Small intestine (tissue), 7 donors: ENCODE results near the gene ITSN1. TPM values are rescaled to one million over a fixed set of nuclear protein-coding genes. Genes with fewer than 3 reads are reported as not detected.

Experiments
- DNase-seq, 2 donors: peaks; one replicate each; pipeline versions ENCODE4 v3.0.0 to v3.0.0-alpha.2; 2013
- FAIRE-seq: peaks from 2 replicates; lab custom pipeline; 2012; peaks lifted over from hg19 to GRCh38; lab: Jason Lieb, UNC
- H3K27ac ChIP-seq, 3 donors: one replicate each; pipeline ENCODE4 v1.5.1; 2013; ENCODE audit warnings: low read length in 2 of 3, mild to moderate bottlenecking in 2 of 3, control low read depth in 1 of 3, inconsistent platforms in 1 of 3, low read depth in 1 of 3, moderate library complexity in 1 of 3
- H3K27me3 ChIP-seq, 3 donors: one replicate each; pipeline ENCODE4 v1.6.1; 2013; ENCODE audit warnings: low read length in 3 of 3, inconsistent platforms in 1 of 3; ENCODE audit not compliant: control insufficient read depth in 3 of 3, insufficient read depth in 3 of 3
- H3K36me3 ChIP-seq, 3 donors: one replicate each; pipeline ENCODE4 v1.6.1; 2013; ENCODE audit warnings: low read length in 3 of 3, inconsistent platforms in 1 of 3, low read depth in 1 of 3, mild to moderate bottlenecking in 1 of 3, moderate library complexity in 1 of 3; ENCODE audit not compliant: control insufficient read depth in 3 of 3, insufficient read depth in 2 of 3
- H3K4me1 ChIP-seq, 3 donors: one replicate each; pipeline ENCODE4 v1.6.1; 2013; ENCODE audit warnings: low read length in 2 of 3, inconsistent platforms in 1 of 3, low read depth in 1 of 3, mild to moderate bottlenecking in 1 of 3, moderate library complexity in 1 of 3; ENCODE audit not compliant: control insufficient read depth in 3 of 3, insufficient read depth in 2 of 3
- H3K4me3 ChIP-seq, 3 donors: one replicate each; pipeline ENCODE4 v1.5.1; 2013; ENCODE audit warnings: low read length in 3 of 3, control low read depth in 1 of 3, inconsistent platforms in 1 of 3, low read depth in 1 of 3, mild to moderate bottlenecking in 1 of 3, moderate library complexity in 1 of 3
- H3K9me3 ChIP-seq, 2 donors: one replicate each; pipeline ENCODE4 v1.6.1; 2013; ENCODE audit warnings: low read depth in 1 of 2, low read length in 1 of 2; ENCODE audit not compliant: control insufficient read depth in 2 of 2, insufficient read depth in 1 of 2
- WGBS, 3 donors: extraction: QIAGEN DNeasy Blood & Tissue Kit; methylation state at CpG; one replicate each; pipeline ENCODE4 v1.1.7; 2013; 5-methylcytosine and 5-hydroxymethylcytosine counted together
- polyA plus RNA-seq, 4 donors: library from polyadenylated mRNA; stranded (reverse) in 3 of 4; unstranded in 1 of 4; fragments of 200-250 nt in 3 of 4; fragments of 120-200 nt in 1 of 4; gene quantifications; one replicate each; pipeline versions ENCODE4 v1.2.1 to v1.2.3, GENCODE V29; 2013
- donor health status: healthy with polysubstance abuse.
- donor health status: control.
- donor health status: control.
- donor health status: Bipolar disorder and iron deficiency.
- donor health status: healthy.

Gene ITSN1
- polyA plus RNA-seq, 4 donors, result 10.5 to 38.0 (median 21.1) TPM

- no peaks in the 10 kb centered on the region for H3K27me3 ChIP-seq
- H3K27ac ChIP-seq, result no peak overlapping the region
- no peak for FAIRE-seq
- no peak overlapping the region for H3K4me3 ChIP-seq
- H3K9me3 ChIP-seq, result no peaks in the 10 kb centered on the region
- H3K4me1 ChIP-seq, result no peaks in the 10 kb centered on the region
- 75 to 89% (median 88%) methylated on average over 2 of the region's 2 CpGs for WGBS, 3 donors
- H3K36me3 ChIP-seq, result peaks cover 0 to 12% (median 0%) of the 10 kb centered on the region in 3 donors
- no peak for DNase-seq
Observed at GRCh38 chr21:33808715-33809367, 166.5 kb downstream of the ITSN1 start.

DNA sequence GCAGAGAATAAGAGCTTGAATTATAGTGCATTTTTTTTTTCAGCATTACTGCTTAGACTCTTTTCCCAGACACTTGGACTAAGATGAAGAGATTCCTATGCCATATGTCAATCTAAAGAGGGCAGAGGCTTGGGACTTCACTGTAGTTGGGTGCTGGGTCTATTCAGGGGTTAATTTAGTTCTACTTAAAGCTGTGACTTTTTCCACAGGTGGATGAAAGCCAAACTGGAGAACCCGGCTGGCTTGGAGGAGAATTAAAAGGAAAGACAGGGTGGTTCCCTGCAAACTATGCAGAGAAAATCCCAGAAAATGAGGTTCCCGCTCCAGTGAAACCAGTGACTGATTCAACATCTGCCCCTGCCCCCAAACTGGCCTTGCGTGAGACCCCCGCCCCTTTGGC lies 168.5 kb downstream of the ITSN1 start:
- no peak overlapping the region for H3K4me3 ChIP-seq
- no peaks in the 10 kb centered on the region for H3K9me3 ChIP-seq
- 49 to 76% (median 74%) methylated on average over 4 of the region's 4 CpGs for WGBS, 3 donors
- H3K36me3 ChIP-seq, result peaks cover 0 to 26% (median 6%) of the 10 kb centered on the region in 3 donors
- no peak overlapping the region for H3K27ac ChIP-seq
- no peaks in the 10 kb centered on the region for H3K27me3 ChIP-seq
- FAIRE-seq, result no peak
- no peak for DNase-seq
- no peaks in the 10 kb centered on the region for H3K4me1 ChIP-seq

- DNase-seq (no peak), FAIRE-seq (no peak)
- Histone ChIP-seq H3K36me3 (peaks cover 0 to 28% (median 7%) of the 10 kb centered on the region in 3 donors), H3K4me3 (no peak overlapping the region), H3K27me3 (no peaks in the 10 kb centered on the region), H3K4me1 (no peaks in the 10 kb centered on the region), H3K9me3 (no peaks in the 10 kb centered on the region), H3K27ac (no peak overlapping the region)
- 56 to 92% (median 84%) methylated on average over 5 of the region's 5 CpGs for WGBS, 3 donors
Observed at GRCh38 chr21:33811167-33812010, 169.1 kb downstream of the ITSN1 start.

DNA sequence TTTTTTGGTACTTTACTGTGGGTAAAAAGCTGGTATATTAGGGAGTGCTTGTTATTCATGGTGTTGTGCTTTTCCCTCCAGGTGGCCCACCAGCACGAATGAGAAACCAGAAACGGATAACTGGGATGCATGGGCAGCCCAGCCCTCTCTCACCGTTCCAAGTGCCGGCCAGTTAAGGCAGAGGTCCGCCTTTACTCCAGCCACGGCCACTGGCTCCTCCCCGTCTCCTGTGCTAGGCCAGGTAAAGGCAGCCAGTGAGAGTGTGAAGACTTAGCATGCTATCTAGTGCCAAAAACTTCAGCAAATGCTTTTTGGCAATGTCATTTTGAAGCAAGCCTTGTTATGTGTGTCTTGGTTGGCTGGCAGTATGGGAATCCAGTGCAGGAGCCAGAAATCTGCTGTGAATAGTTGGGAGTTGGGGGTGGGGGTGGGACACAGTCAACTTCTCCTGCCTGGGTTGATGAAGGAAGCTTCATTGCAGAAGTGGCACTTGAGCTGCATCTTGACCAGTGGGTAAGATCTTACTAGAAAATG lies 171.6 kb downstream of the ITSN1 start:
- H3K27me3 ChIP-seq, result no peaks in the 10 kb centered on the region
- FAIRE-seq, result no peak
- no peaks in the 10 kb centered on the region for H3K4me1 ChIP-seq
- no peak overlapping the region for H3K4me3 ChIP-seq
- no peak overlapping the region for H3K27ac ChIP-seq
- DNase-seq, result no peak
- peaks cover 0 to 32% (median 10%) of the 10 kb centered on the region in 3 donors for H3K36me3 ChIP-seq
- 94 to 99% (median 96%) methylated on average over 7 of the region's 7 CpGs for WGBS, 3 donors
- H3K9me3 ChIP-seq, result no peaks in the 10 kb centered on the region

- H3K36me3 ChIP-seq, result peaks cover 0 to 35% (median 13%) of the 10 kb centered on the region in 3 donors
- no peaks in the 10 kb centered on the region for H3K9me3 ChIP-seq
- no peak for DNase-seq
- H3K4me3 ChIP-seq, result no peak overlapping the region
- no peak overlapping the region for H3K27ac ChIP-seq
- H3K4me1 ChIP-seq, result no peaks in the 10 kb centered on the region
- 69 to 86% (median 69%) methylated on average over 7 of the region's 7 CpGs for WGBS, 3 donors
- FAIRE-seq, result no peak
- H3K27me3 ChIP-seq, result no peaks in the 10 kb centered on the region
Observed at GRCh38 chr21:33815143-33815707, 172.9 kb downstream of the ITSN1 start.

DNA sequence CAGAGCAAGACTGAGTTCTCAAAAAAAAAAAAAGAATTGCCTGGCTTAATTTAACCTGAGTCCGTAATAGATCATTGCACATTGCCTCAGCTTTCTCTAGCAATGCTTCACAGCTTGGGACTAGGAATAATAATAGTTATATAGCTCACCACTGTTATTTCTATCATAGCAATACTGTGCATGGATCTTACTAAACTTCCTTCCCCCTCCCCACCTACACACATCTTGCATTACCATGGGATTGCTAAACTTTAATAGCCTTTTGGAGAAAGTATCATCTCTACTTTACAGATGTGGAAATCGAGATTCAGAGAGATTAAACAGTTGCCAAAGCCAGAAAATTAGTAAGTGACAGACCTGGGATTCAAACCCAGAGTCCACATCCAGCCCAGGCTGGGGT lies 173.9 kb downstream of the ITSN1 start:
- Histone ChIP-seq H3K9me3 (no peaks in the 10 kb centered on the region), H3K4me1 (no peaks in the 10 kb centered on the region), H3K36me3 (peaks cover 0 to 32% (median 13%) of the 10 kb centered on the region in 3 donors), H3K27me3 (no peaks in the 10 kb centered on the region), H3K4me3 (no peak overlapping the region), H3K27ac (no peak overlapping the region)
- no peak for FAIRE-seq
- WGBS, 3 donors, result 77 to 87% (median 82%) methylated on average over 2 of the region's 2 CpGs
- no peak for DNase-seq

- no peak overlapping the region for H3K4me3 ChIP-seq
- peaks cover 0 to 37% (median 13%) of the 10 kb centered on the region in 3 donors for H3K36me3 ChIP-seq
- FAIRE-seq (no peak), DNase-seq (no peak)
- H3K4me1 ChIP-seq, result no peaks in the 10 kb centered on the region
- H3K27ac ChIP-seq, result no peak overlapping the region
- H3K27me3 ChIP-seq, result no peaks in the 10 kb centered on the region
- 86% methylated on average over 7 of the region's 7 CpGs for WGBS, 3 donors
- no peaks in the 10 kb centered on the region for H3K9me3 ChIP-seq
Observed at GRCh38 chr21:33817138-33817537, 174.8 kb downstream of the ITSN1 start.

GRCh38 chr21:33817663-33818451 lies 175.6 kb downstream of the ITSN1 start:
- WGBS, 3 donors, result 71 to 75% (median 75%) methylated on average over 6 of the region's 6 CpGs
- no peaks in the 10 kb centered on the region for H3K27me3 ChIP-seq
- no peaks in the 10 kb centered on the region for H3K9me3 ChIP-seq
- no peak for FAIRE-seq
- H3K4me1 ChIP-seq, result no peaks in the 10 kb centered on the region
- DNase-seq, result no peak
- H3K36me3 ChIP-seq, result peaks cover 0 to 33% (median 13%) of the 10 kb centered on the region in 3 donors
- H3K27ac ChIP-seq, result no peak overlapping the region
- H3K4me3 ChIP-seq, result no peak overlapping the region
